GM12864 (cell line): ENCODE measurements around the gene SKOR1.

ENCODE experiments used
- DNase-seq: peaks from one replicate; pipeline ENCODE4 v3.0.0-alpha.2; 2011; ENCODE audit warnings: low read depth
- H3K4me3 ChIP-seq: 2 replicates; pipeline ENCODE4 v1.5.1; 2011; ENCODE audit warnings: mild to moderate bottlenecking, low read depth, low read length, control low read depth
- TF ChIP-seq, protein P1 (sequence below): IDR thresholded peaks from 2 replicates; pipeline ENCODE4 v1.5.1; 2011; ENCODE audit warnings: low read depth, mild to moderate bottlenecking, moderate library complexity, low read length, control low read depth, inconsistent platforms; ENCODE audit errors: missing control alignments

SKOR1 gene, protein sequence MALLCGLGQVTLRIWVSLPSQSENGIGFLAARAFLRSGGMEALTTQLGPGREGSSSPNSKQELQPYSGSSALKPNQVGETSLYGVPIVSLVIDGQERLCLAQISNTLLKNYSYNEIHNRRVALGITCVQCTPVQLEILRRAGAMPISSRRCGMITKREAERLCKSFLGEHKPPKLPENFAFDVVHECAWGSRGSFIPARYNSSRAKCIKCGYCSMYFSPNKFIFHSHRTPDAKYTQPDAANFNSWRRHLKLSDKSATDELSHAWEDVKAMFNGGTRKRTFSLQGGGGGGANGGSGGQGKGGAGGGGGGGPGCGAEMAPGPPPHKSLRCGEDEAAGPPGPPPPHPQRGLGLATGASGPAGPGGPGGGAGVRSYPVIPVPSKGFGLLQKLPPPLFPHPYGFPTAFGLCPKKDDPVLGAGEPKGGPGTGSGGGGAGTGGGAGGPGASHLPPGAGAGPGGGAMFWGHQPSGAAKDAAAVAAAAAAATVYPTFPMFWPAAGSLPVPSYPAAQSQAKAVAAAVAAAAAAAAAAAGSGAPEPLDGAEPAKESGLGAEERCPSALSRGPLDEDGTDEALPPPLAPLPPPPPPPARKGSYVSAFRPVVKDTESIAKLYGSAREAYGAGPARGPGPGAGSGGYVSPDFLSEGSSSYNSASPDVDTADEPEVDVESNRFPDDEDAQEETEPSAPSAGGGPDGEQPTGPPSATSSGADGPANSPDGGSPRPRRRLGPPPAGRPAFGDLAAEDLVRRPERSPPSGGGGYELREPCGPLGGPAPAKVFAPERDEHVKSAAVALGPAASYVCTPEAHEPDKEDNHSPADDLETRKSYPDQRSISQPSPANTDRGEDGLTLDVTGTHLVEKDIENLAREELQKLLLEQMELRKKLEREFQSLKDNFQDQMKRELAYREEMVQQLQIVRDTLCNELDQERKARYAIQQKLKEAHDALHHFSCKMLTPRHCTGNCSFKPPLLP

DNA sequence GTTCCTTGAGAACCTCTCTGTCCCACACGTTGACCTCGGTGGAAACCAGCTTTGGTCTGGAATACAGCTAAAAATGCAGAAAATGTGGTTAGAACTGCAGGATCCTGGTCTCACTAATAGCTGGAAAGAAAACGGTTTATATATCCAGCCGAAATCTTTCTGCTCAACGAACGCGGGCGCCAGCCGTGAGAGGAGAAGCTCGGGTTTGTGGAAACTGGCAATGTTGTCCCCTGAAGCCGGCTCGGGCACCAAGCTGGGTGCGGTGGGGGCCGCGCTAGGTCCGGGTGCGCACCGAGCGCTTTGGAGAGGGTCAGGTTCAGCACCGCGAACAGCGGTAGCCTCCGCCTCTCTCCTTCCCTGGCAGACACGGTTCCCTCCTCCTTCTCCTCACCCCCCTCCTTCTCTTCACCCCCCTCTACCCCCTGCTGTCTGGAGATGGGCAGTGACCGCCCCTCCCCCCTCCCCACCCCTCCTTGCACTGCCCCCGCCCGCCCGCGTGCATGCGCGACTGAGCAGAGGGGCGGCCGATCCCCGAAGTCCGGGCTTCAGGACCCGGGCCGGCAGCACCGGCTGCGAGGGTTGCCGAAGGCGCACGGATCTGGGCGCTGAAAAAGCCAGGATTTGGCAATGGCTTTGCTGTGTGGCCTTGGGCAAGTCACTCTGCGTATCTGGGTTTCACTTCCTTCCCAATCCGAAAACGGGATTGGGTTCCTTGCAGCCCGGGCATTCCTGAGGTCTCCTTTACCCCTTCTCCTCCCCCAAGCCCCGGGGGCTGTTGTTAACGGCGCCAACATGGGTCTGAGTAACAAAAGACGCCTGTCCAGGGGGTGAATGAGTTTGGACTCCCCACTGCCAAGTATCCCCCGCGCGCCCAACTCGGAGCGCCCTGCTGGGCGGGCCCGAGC lies at the start of gene SKOR1:
Gene SKOR1 (plus strand): TSS at position 534 of the 905 bp plus-strand sequence. CDS start 94 bp downstream, at position 628.
- no peak within 1 kb of the TSS for H3K4me3 ChIP-seq
- TF ChIP-seq, protein P1, sequence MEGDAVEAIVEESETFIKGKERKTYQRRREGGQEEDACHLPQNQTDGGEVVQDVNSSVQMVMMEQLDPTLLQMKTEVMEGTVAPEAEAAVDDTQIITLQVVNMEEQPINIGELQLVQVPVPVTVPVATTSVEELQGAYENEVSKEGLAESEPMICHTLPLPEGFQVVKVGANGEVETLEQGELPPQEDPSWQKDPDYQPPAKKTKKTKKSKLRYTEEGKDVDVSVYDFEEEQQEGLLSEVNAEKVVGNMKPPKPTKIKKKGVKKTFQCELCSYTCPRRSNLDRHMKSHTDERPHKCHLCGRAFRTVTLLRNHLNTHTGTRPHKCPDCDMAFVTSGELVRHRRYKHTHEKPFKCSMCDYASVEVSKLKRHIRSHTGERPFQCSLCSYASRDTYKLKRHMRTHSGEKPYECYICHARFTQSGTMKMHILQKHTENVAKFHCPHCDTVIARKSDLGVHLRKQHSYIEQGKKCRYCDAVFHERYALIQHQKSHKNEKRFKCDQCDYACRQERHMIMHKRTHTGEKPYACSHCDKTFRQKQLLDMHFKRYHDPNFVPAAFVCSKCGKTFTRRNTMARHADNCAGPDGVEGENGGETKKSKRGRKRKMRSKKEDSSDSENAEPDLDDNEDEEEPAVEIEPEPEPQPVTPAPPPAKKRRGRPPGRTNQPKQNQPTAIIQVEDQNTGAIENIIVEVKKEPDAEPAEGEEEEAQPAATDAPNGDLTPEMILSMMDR: no peak
- no peak for DNase-seq

DNA sequence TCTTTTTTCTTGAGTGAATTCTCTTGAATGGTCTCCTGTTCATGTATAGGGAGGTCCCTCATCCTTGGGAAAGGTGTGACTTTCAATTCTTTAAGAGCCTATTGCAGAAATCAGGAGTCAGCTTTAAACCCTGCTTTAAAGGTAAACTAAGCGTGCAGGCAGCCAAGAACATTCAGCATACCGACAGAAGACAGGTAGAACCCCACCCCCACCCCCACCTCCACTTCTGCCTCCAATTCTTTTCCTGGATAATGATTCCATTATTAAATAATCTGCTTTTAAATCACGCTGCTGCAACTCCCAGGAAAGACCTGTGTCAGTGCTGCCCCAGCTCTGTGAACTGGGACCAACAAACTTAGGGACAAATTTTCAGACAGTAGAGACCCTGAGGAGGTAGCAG lies 49.3 kb upstream of the SKOR1 start:
- H3K4me3 ChIP-seq: no peak overlapping the region
- no peak for DNase-seq
- TF ChIP-seq, protein P1: no peak

DNA sequence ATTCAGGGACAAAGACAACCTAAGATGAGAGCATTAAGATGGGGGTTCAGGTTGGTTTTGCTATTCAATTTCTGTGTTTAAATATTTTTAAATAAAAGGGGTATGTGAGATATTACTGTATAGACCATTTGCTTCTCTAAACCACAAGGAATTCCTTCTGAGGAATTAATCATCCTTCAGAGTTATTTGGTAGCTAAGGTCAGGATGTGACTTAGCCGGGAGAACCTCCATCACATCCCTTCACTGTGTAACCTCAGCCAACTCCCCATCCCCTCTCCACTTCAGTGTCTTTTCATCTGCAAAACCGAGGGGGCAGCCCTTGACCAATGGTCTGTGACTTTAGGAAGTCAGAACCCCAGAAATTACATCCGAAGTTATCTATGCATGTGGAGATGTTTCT lies 48.7 kb upstream of the SKOR1 start:
- TF ChIP-seq, protein P1: no peak
- no peak for DNase-seq

DNA sequence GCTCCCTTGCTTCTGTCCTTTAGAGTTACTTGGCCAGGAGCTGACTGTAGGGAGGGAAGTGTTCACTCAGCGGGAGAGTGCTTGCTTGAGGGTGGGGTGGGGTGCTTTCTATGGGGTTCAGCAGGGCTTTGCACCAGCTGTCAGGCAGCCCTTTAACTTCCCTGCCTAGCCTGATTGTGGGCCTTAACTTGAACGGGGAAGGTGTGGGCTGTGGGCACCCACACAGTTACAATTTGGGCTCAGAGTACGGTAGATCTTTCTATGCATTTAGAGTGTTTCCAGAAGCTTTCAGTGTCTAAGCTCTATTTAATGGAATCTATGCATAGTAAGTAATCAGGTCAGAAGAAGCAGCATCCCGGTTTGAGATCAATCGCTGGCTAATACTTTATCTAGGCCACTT lies 48.2 kb upstream of the SKOR1 start:
- H3K4me3 ChIP-seq: no peak overlapping the region
- TF ChIP-seq, protein P1: no peak

More for the DNA sequence above, 48.7 kb upstream of the SKOR1 start:
- no peak overlapping the region for H3K4me3 ChIP-seq

DNA sequence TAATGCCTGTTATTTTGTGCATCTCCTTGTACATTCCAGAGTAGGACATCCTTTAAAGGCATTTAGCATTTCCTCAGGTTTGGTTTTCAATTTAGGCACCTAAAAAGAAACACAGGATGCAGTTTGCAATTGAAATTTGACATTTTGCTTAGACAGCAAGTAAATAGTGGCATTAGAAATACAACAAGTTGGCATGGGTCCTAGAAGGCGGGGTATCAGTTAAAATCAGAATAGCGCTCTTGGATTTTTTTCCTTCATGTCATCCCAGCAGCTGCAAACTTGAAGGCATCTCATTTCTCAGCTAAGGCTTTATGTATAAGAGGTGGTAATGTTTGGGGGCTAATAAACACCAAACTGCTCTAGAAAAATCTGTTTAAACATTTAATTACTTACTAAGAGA lies 47.5 kb upstream of the SKOR1 start:
- no peak for DNase-seq
- H3K4me3 ChIP-seq: no peak overlapping the region
- TF ChIP-seq, protein P1: no peak

More for the DNA sequence above, 48.2 kb upstream of the SKOR1 start:
- DNase-seq: no peak

DNA sequence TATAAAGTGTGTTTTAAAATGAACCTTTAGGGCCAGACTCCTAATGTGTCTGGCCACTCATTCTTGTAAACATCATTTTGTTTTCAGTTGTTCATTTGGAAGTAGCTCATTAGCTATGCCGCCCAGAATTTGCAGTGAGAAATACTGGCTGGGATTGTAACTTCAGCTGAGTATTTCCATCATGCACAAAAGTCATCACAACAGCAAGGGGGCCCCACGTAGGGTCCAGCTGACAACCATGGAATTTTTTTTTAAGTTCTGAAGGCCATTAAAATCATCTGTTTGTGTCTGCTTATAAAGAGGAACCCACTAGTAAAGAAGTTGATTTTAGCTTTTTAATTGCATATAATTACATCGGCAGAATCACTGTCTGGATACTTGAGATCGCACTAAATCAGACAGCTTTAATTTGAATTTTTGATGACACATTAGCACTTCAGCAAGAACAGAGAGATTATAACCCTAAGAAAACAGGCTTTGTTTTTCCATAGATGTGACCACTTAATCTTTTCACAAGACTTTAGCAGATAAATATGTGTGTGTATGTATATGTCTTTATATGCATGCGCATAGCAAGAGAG lies 46.3 kb upstream of the SKOR1 start:
- DNase-seq: no peak
- no peak overlapping the region for H3K4me3 ChIP-seq
- TF ChIP-seq, protein P1: no peak
